Calu3 (cell line): ENCODE measurements around the gene STAG1. TPM values are rescaled to one million over a fixed set of nuclear protein-coding genes. Genes with fewer than 3 reads are reported as not detected.

ENCODE experiments used
- BruUV-seq: library from RNA; stranded (reverse); fragments of 400-500 nt; replicated peaks from 2 replicates; lab custom pipeline; 2021; lab: Mats Ljungman, UMichigan
- CTCF ChIA-PET: fragments of 300-600 bp; sonication (Branson Sonifier 250); formaldehyde crosslinking; loops from one replicate; lab custom pipeline; 2022; ENCODE audit warnings: antibody characterized with exemption; lab: Charles Lee
- DNase-seq: peaks from one replicate; pipeline ENCODE4 v3.0.0; 2022
- H3K27ac Mint-ChIP-seq: one replicate; pipeline ENCODE4 v1.8.0; 2022; ENCODE audit warnings: mixed read lengths; ENCODE audit not compliant: unreplicated experiment
- H3K27me3 Mint-ChIP-seq: one replicate; pipeline ENCODE4 v1.8.0; 2022; ENCODE audit warnings: mixed read lengths; ENCODE audit not compliant: unreplicated experiment
- H3K36me3 Mint-ChIP-seq: one replicate; pipeline ENCODE4 v1.8.0; 2022; ENCODE audit warnings: mild to moderate bottlenecking, moderate library complexity, mixed read lengths; ENCODE audit not compliant: insufficient read depth, unreplicated experiment
- H3K4me1 Mint-ChIP-seq: one replicate; pipeline ENCODE4 v1.8.0; 2022; ENCODE audit warnings: mild to moderate bottlenecking, low read depth, mixed read lengths; ENCODE audit not compliant: unreplicated experiment
- H3K4me3 Mint-ChIP-seq: one replicate; pipeline ENCODE4 v1.8.0; 2022; ENCODE audit warnings: mild to moderate bottlenecking, low read depth, moderate library complexity, mixed read lengths; ENCODE audit not compliant: unreplicated experiment
- H3K9me3 Mint-ChIP-seq: one replicate; pipeline ENCODE4 v1.8.0; 2022; ENCODE audit warnings: low read depth, mixed read lengths; ENCODE audit not compliant: unreplicated experiment
- CTCF ChIP-seq: fragments of 200-600 bp; IDR thresholded peaks from one replicate; pipeline ENCODE4 v1.8.0; 2022; ENCODE audit warnings: antibody characterized with exemption; ENCODE audit not compliant: unreplicated experiment
- intact Hi-C: fragments of 100-400 bp; cut with micrococcal nuclease; formaldehyde crosslinking; loops from one replicate; pipeline ENCODE4 v1.10.0; 2022; ENCODE audit not compliant: unreplicated experiment
- total RNA-seq: library from RNA; stranded (reverse); gene quantifications from 2 replicates; pipeline ENCODE4 v1.2.3, GENCODE V29; 2022

STAG1 gene
- total RNA-seq, 1 experiment from 2014 or later, result 39.3 TPM

GRCh38 chr3:136513367-136513766 is 238.8 kb downstream of the STAG1 start:
- CTCF ChIA-PET, result no interaction called here
- no TSS peak for BruUV-seq
- H3K4me1 Mint-ChIP-seq, result no peaks in the 10 kb centered on the region
- H3K36me3 Mint-ChIP-seq, result no peaks in the 10 kb centered on the region
- no peak for DNase-seq
- H3K27me3 Mint-ChIP-seq, result no peaks in the 10 kb centered on the region
- no peak overlapping the region for H3K27ac Mint-ChIP-seq
- H3K9me3 Mint-ChIP-seq, result no peaks in the 10 kb centered on the region
- intact Hi-C loops, result no loop called here
- TF ChIP-seq CTCF, result no peak
- H3K4me3 Mint-ChIP-seq, result no peak overlapping the region

- CTCF ChIA-PET, result no interaction called here
Observed at GRCh38 chr3:136512381-136512780, 239.8 kb downstream of the STAG1 start.

GRCh38 chr3:136505676-136506075 is 246.5 kb downstream of the STAG1 start:
- CTCF ChIA-PET, result interaction anchor here (0.6 kb wide), 1 partner anchor 210 kb away, joined by 3 read pairs; no protein-coding TSS in a partner anchor
- DNase-seq, result no peak
- no TSS peak for BruUV-seq
- no peak for TF ChIP-seq CTCF
- Mint-ChIP-seq H3K4me3 (no peak overlapping the region), H3K4me1 (no peaks in the 10 kb centered on the region), H3K36me3 (no peaks in the 10 kb centered on the region), H3K27me3 (no peaks in the 10 kb centered on the region), H3K9me3 (no peaks in the 10 kb centered on the region), H3K27ac (no peak overlapping the region)
- intact Hi-C loops, result no loop called here

More at GRCh38 chr3:136512381-136512780, 239.8 kb downstream of the STAG1 start:
- no peaks in the 10 kb centered on the region for H3K36me3 Mint-ChIP-seq
- BruUV-seq, result no TSS peak
- no peak overlapping the region for H3K4me3 Mint-ChIP-seq
- no peaks in the 10 kb centered on the region for H3K4me1 Mint-ChIP-seq
- intact Hi-C loops, result no loop called here
- no peaks in the 10 kb centered on the region for H3K9me3 Mint-ChIP-seq
- no peak overlapping the region for H3K27ac Mint-ChIP-seq
- TF ChIP-seq CTCF, result no peak
- no peak for DNase-seq
- no peaks in the 10 kb centered on the region for H3K27me3 Mint-ChIP-seq

GRCh38 chr3:136503056-136503455 is 249.1 kb downstream of the STAG1 start:
- H3K27ac Mint-ChIP-seq, result no peak overlapping the region
- no TSS peak for BruUV-seq
- no peaks in the 10 kb centered on the region for H3K36me3 Mint-ChIP-seq
- CTCF ChIA-PET, result no interaction called here
- no peak for TF ChIP-seq CTCF
- H3K27me3 Mint-ChIP-seq, result no peaks in the 10 kb centered on the region
- intact Hi-C loops, result no loop called here
- H3K4me3 Mint-ChIP-seq, result no peak overlapping the region
- H3K4me1 Mint-ChIP-seq, result no peaks in the 10 kb centered on the region
- H3K9me3 Mint-ChIP-seq, result no peaks in the 10 kb centered on the region
- DNase-seq, result no peak
